SH-SY5Y (cell line): Measurements from ENCODE around the gene TSC22D1.

ENCODE experiments used
- GATA2 ChIP-seq: IDR thresholded peaks from 2 replicates; pipeline ENCODE4 v1.6.1; 2011; ENCODE audit warnings: mild to moderate bottlenecking, low read depth, low read length
- GATA3 ChIP-seq: IDR thresholded peaks from 2 replicates; pipeline ENCODE4 v1.6.1; 2011; ENCODE audit warnings: low read depth, mild to moderate bottlenecking, low read length, moderate library complexity

Gene TSC22D1

GRCh38 chr13:44541601-44542000 is 34.5 kb downstream of the TSC22D1 start:
- TF ChIP-seq GATA2 (no peak), GATA3 (no peak)

GRCh38 chr13:44540761-44541434 is 35.2 kb downstream of the TSC22D1 start:
- TF ChIP-seq GATA3 = no peak
- no peak for TF ChIP-seq GATA2

- TF ChIP-seq GATA3 (no peak), GATA2 (no peak)
Measured at GRCh38 chr13:44537248-44537647, 38.9 kb downstream of the TSC22D1 start.

- TF ChIP-seq GATA3 = no peak
Measured at GRCh38 chr13:44523146-44524015, 52.7 kb downstream of the TSC22D1 start.

GRCh38 chr13:44519642-44520041 is 56.5 kb downstream of the TSC22D1 start:
- TF ChIP-seq GATA3 = no peak
- no peak for TF ChIP-seq GATA2

GRCh38 chr13:44516771-44517170 is 59.4 kb downstream of the TSC22D1 start:
- TF ChIP-seq GATA2 (no peak), GATA3 (no peak)

- no peak for TF ChIP-seq GATA3
Measured at GRCh38 chr13:44514278-44514677, 61.9 kb downstream of the TSC22D1 start.

GRCh38 chr13:44508562-44509077 is 67.5 kb downstream of the TSC22D1 start:
- TF ChIP-seq GATA3 (no peak), GATA2 (no peak)

GRCh38 chr13:44507639-44508038 is 68.5 kb downstream of the TSC22D1 start:
- TF ChIP-seq GATA3 = no peak

- no peak for TF ChIP-seq GATA3
- no peak for TF ChIP-seq GATA2
Measured at GRCh38 chr13:44506719-44507118, 69.4 kb downstream of the TSC22D1 start.

GRCh38 chr13:44506251-44506650 is 69.9 kb downstream of the TSC22D1 start:
- TF ChIP-seq GATA2 = no peak
- TF ChIP-seq GATA3 = no peak

- no peak for TF ChIP-seq GATA3
- no peak for TF ChIP-seq GATA2
Measured at GRCh38 chr13:44504116-44504515, 72.0 kb downstream of the TSC22D1 start.

GRCh38 chr13:44498969-44499368 is 77.2 kb downstream of the TSC22D1 start:
- TF ChIP-seq GATA3 = no peak
- no peak for TF ChIP-seq GATA2

- TF ChIP-seq GATA3 (no peak), GATA2 (no peak)
Measured at GRCh38 chr13:44498502-44498901, 77.6 kb downstream of the TSC22D1 start.

- TF ChIP-seq GATA3 = no peak
- no peak for TF ChIP-seq GATA2
Measured at GRCh38 chr13:44497801-44498200, 78.3 kb downstream of the TSC22D1 start.

- TF ChIP-seq GATA2 (no peak), GATA3 (no peak)
Measured at GRCh38 chr13:44493213-44493812, 82.8 kb downstream of the TSC22D1 start.

- TF ChIP-seq GATA2 (no peak), GATA3 (no peak)
Measured at GRCh38 chr13:44489751-44490150, 86.4 kb downstream of the TSC22D1 start.
